SU-DHL-6 (cell line): Measurements from ENCODE around the gene KLF17.

Experiments
- H2AFZ ChIP-seq: fragments of 200-600 bp; sonication (generic); 2 replicates; pipeline ENCODE4 v1.6.1; 2014; ENCODE audit warnings: low read depth, mild to moderate bottlenecking, moderate library complexity, mixed read lengths, antibody characterized with exemption, low read length; ENCODE audit not compliant: severe bottlenecking
- H3F3A ChIP-seq: fragments of 200-600 bp; shearing (Covaris generic); 2 replicates; pipeline ENCODE4 v1.6.0; 2016; ENCODE audit warnings: antibody characterized with exemption, mild to moderate bottlenecking; ENCODE audit not compliant: insufficient read depth
- H3K27ac ChIP-seq: fragments of 200-600 bp; sonication (generic); 2 replicates; pipeline ENCODE4 v1.5.1; 2016; ENCODE audit warnings: low read depth, mild to moderate bottlenecking, low read length, moderate library complexity, mixed read lengths
- H3K27me3 ChIP-seq: fragments of 200-600 bp; sonication (generic), shearing (Covaris generic); 2 replicates; pipeline ENCODE4 v1.6.0; 2014; ENCODE audit warnings: mild to moderate bottlenecking, low read length
- H3K36me3 ChIP-seq: fragments of 200-600 bp; sonication (generic); 2 replicates; pipeline ENCODE4 v1.6.1; 2014; ENCODE audit warnings: mild to moderate bottlenecking, low read length, mixed read lengths
- H3K4me2 ChIP-seq: fragments of 300-600, 200-600 bp; shearing (Covaris generic), sonication (generic); 2 replicates; pipeline ENCODE4 v1.6.0; 2014; ENCODE audit warnings: low read length, low read depth, mild to moderate bottlenecking; ENCODE audit not compliant: poor library complexity, severe bottlenecking
- H3K4me3 ChIP-seq: fragments of 200-600 bp; sonication (generic); 2 replicates; pipeline ENCODE4 v1.5.1; 2014; ENCODE audit warnings: antibody characterized with exemption, low read length, mild to moderate bottlenecking, mixed read lengths; ENCODE audit not compliant: insufficient read depth, poor library complexity, severe bottlenecking
- H3K79me2 ChIP-seq: fragments of 200-600 bp; sonication (generic); 2 replicates; pipeline ENCODE4 v1.6.1; 2014; ENCODE audit warnings: mild to moderate bottlenecking, low read length, moderate library complexity; ENCODE audit not compliant: insufficient read depth
- H3K9ac ChIP-seq: fragments of 200-600 bp; sonication (generic); 2 replicates; pipeline ENCODE4 v1.7.0; 2014; ENCODE audit warnings: mild to moderate bottlenecking, low read length
- H3K9me2 ChIP-seq: fragments of 200-600 bp; sonication (generic); replicated peaks from 2 replicates; pipeline ENCODE4 v1.6.1; 2014; ENCODE audit warnings: low read length; ENCODE audit not compliant: insufficient read depth
- H3K9me3 ChIP-seq: fragments of 200-600 bp; sonication (generic); 2 replicates; pipeline ENCODE4 v1.6.1; 2014; ENCODE audit warnings: low read length, mixed read lengths; ENCODE audit not compliant: insufficient read depth
- H4K20me1 ChIP-seq: fragments of 200-600 bp; sonication (generic); 2 replicates; pipeline ENCODE4 v1.6.1; 2014; ENCODE audit warnings: low read depth, mild to moderate bottlenecking, antibody characterized with exemption, low read length, moderate library complexity, mixed read lengths
- CTCF ChIP-seq: fragments of 200-600 bp; sonication (generic); IDR thresholded peaks from one replicate; pipeline ENCODE4 v1.5.1; 2017; ENCODE audit warnings: antibody characterized with exemption, mild to moderate bottlenecking, low read length, moderate library complexity; ENCODE audit not compliant: insufficient read depth, poor library complexity, severe bottlenecking
- EZH2phosphoT487 ChIP-seq: fragments of 200-600 bp; sonication (generic), shearing (Covaris generic); conservative IDR thresholded peaks from 2 replicates; pipeline ENCODE4 v1.6.1; 2018; ENCODE audit warnings: mild to moderate bottlenecking, antibody characterized with exemption, low read length, moderate library complexity, mixed read lengths

KLF17 gene

GRCh38 chr1:44118682-44119081, at the start of gene KLF17:
TSS of gene KLF17 (plus strand) at chr1:44118821. CDS start at chr1:44118908, 87 bp downstream.
- Histone ChIP-seq H3K9ac (no peak within 1 kb of the TSS), H3K27ac (no peak within 1 kb of the TSS), H3K9me2 (no peaks in the 10 kb centered on the region), H3F3A (no peaks in the 10 kb centered on the region), H3K36me3 (no peaks in the 10 kb centered on the region), H3K27me3 (no peaks in the 10 kb centered on the region), H3K4me2 (no peak within 1 kb of the TSS), H3K4me3 (no peak within 1 kb of the TSS), H3K79me2 (no peaks in the 10 kb centered on the region), H2AFZ (no peak within 1 kb of the TSS), H4K20me1 (no peaks in the 10 kb centered on the region), H3K9me3 (no peaks in the 10 kb centered on the region)
- TF ChIP-seq CTCF = no peak
- no peak for TF ChIP-seq EZH2phosphoT487

- no peaks in the 10 kb centered on the region for H3K36me3 ChIP-seq
- no peak overlapping the region for H2AFZ ChIP-seq
- H3K9me3 ChIP-seq = no peaks in the 10 kb centered on the region
- no peaks in the 10 kb centered on the region for H3K9me2 ChIP-seq
- no peak overlapping the region for H3K4me2 ChIP-seq
- H3K9ac ChIP-seq = no peak overlapping the region
- TF ChIP-seq EZH2phosphoT487 = no peak
- TF ChIP-seq CTCF = no peak
- no peak overlapping the region for H3K27ac ChIP-seq
- H3F3A ChIP-seq = no peaks in the 10 kb centered on the region
- H3K27me3 ChIP-seq = no peaks in the 10 kb centered on the region
- no peak overlapping the region for H3K4me3 ChIP-seq
- no peaks in the 10 kb centered on the region for H4K20me1 ChIP-seq
- H3K79me2 ChIP-seq = no peaks in the 10 kb centered on the region
Measured at GRCh38 chr1:44071461-44071860, 47.2 kb upstream of the KLF17 start.

- H3F3A ChIP-seq = no peaks in the 10 kb centered on the region
Measured at GRCh38 chr1:44072204-44072603, 46.4 kb upstream of the KLF17 start.

More at GRCh38 chr1:44072204-44072603, 46.4 kb upstream of the KLF17 start:
- Histone ChIP-seq H3K9me2 (no peaks in the 10 kb centered on the region), H3K79me2 (no peaks in the 10 kb centered on the region), H3K27me3 (no peaks in the 10 kb centered on the region), H3K36me3 (no peaks in the 10 kb centered on the region), H3K27ac (no peak overlapping the region), H3K9ac (no peak overlapping the region), H3K9me3 (no peaks in the 10 kb centered on the region), H2AFZ (no peak overlapping the region), H3K4me2 (no peak overlapping the region), H4K20me1 (no peaks in the 10 kb centered on the region), H3K4me3 (no peak overlapping the region)
- TF ChIP-seq EZH2phosphoT487 = no peak
- TF ChIP-seq CTCF = no peak
